Sigmoid colon (tissue), 4 donors: ENCODE measurements around the gene CD58.

Source experiments
- CTCF ChIP-seq, 4 experiments: fragments of 450-650 bp in 3 of 4; fragments of 200-600 bp in 1 of 4; IDR thresholded peaks; one replicate each; pipeline ENCODE4 v1.5.1; 2016 to 2019; ENCODE audit warnings: antibody characterized with exemption in 4 of 4, mild to moderate bottlenecking in 3 of 4, moderate library complexity in 2 of 4
- POLR2A ChIP-seq, 2 donors: fragments of 450-650 bp; IDR thresholded peaks; one replicate each; pipeline ENCODE4 v1.6.1; 2016; ENCODE audit warnings: antibody characterized with exemption in 2 of 2, mild to moderate bottlenecking in 2 of 2, moderate library complexity in 2 of 2
- POLR2AphosphoS5 ChIP-seq, 4 donors: sonication (generic); formaldehyde crosslinking; IDR thresholded peaks; one replicate each; pipeline ENCODE4 v1.6.1; 2017; ENCODE audit warnings: antibody characterized with exemption in 4 of 4

- no peak for TF ChIP-seq POLR2AphosphoS5 (IDR thresholded peaks at IDR 0.05)
- TF ChIP-seq CTCF (IDR thresholded peaks at IDR 0.05), result no peak
- TF ChIP-seq POLR2A (IDR thresholded peaks at IDR 0.05), result no peak
Measured at GRCh38 chr1:116528329-116529083, 42.3 kb downstream of the CD58 start.
